ENCODE results near the gene TNKS1BP1. TPM values are rescaled to one million over a fixed set of nuclear protein-coding genes. Genes with fewer than 3 reads are reported as not detected.

The TNKS1BP1 gene
- polyA plus RNA-seq, 2 of the 4 experiments (the other 2 are of a cell fraction) = 35.0 to 53.1 TPM

DNA sequence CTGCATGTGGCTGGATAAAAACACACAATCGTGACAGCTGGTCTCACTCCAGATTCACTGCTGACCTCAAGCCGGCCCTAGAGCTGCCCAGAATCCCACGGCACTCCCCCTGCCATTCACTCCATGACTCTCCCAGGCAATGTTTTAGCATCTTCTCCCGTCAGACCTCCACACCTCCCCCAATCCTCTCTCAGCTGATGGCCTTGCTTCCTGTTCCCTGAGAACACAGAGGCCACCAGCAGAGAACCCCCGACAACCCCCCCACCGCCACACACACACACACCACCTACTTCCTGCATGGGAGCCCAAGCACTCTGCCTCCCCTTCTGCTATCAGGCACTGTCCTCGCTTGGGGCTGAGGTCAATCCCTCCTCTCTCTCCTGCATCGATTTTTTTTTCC lies 9.3 kb downstream of the TNKS1BP1 start:
- no peak overlapping the region for H3K4me2 ChIP-seq
- ChIA-PET CTCF (interaction anchor here (0.6 to 1.2 kb wide), 3 partner anchors 66 to 212 kb away, joined by 3 to 4 read pairs (median 4); no protein-coding TSS in a partner anchor), POLR2A (no interaction called here)
- 78% methylated on average over 7 of the region's 8 CpGs for WGBS (ENCODE audit: missing lambda C conversion rate)
- H3K9me3 ChIP-seq = no peaks in the 10 kb centered on the region
- FAIRE-seq (no peak), DNase-seq (ENCODE audit: low read depth in 1 of 2, low spot score in 1 of 2) (no peak), ATAC-seq (no peak)
- no peak overlapping the region for H3K4me3 ChIP-seq
- H3K27ac ChIP-seq = no peak overlapping the region
- TF ChIP-seq CEBPB (IDR thresholded peaks at IDR 0.05) (no peak), CBX2 (IDR thresholded peaks at IDR 0.05; ENCODE audit: borderline replicate concordance, low read depth) (no peak), EHF (CRISPR knock-in tag; IDR thresholded peaks at IDR 0.05) (no peak), RARB (CRISPR knock-in tag; IDR thresholded peaks at IDR 0.05) (no peak), HOXB13 (CRISPR knock-in tag; IDR thresholded peaks at IDR 0.05; ENCODE audit: low read depth) (no peak)
- TF ChIP-seq, protein P1, sequence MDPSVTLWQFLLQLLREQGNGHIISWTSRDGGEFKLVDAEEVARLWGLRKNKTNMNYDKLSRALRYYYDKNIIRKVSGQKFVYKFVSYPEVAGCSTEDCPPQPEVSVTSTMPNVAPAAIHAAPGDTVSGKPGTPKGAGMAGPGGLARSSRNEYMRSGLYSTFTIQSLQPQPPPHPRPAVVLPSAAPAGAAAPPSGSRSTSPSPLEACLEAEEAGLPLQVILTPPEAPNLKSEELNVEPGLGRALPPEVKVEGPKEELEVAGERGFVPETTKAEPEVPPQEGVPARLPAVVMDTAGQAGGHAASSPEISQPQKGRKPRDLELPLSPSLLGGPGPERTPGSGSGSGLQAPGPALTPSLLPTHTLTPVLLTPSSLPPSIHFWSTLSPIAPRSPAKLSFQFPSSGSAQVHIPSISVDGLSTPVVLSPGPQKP (IDR thresholded peaks at IDR 0.05; ENCODE audit: low read depth, low read length) = no peak
- peaks cover 31% of the 10 kb centered on the region for H3K4me1 ChIP-seq

DNA sequence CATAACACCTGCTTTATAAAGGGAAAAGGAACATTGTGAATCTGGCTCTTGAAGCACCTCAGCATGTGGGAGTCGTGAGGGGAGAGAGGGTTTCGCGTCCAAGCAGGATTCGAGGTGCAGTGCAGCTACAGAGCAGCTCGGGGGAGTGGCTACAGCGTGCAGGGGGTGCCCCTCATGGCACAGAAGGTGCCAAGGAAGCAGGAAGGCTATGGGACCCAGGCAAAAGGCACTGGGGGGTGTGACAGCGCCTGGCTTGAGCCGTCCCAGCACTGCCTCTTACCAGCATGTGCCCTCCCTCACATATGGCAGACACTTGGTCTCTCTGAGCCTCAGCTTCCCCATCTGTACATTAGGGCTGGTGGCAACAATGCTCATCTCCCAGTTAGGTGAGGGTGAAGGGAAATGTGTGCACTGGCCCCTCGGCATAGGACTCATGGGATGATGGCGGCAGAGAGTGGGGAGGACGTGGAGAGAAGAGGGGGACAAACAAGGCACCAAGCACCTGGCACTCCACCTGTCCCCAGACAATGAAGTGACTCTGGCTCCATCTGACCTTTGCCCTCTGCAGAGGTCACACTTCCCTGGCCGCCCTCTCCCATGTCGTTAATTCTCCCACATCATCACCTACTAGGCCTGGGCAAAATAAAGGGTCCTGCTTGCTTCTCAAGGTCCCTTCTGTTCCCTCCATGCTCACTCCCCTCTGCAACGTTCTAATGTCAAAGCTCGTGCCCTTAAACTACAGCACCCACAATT lies 10.4 kb downstream of the TNKS1BP1 start:
- H3K4me2 ChIP-seq = no peak overlapping the region
- peaks cover 31% of the 10 kb centered on the region for H3K4me1 ChIP-seq
- FAIRE-seq = no peak
- TF ChIP-seq JUNB (IDR thresholded peaks at IDR 0.05) (no peak), ZNF302 (CRISPR knock-in tag; IDR thresholded peaks at IDR 0.05) (no peak), FOSL2 (IDR thresholded peaks at IDR 0.05) (no peak), FOSL2 (CRISPR knock-in tag; IDR thresholded peaks at IDR 0.05) (no peak), MAZ (IDR thresholded peaks at IDR 0.05; ENCODE audit: borderline replicate concordance, low read depth, low read length) (no peak), HEYL (CRISPR knock-in tag; IDR thresholded peaks at IDR 0.05) (no peak), ZC3H11A (IDR thresholded peaks at IDR 0.05) (no peak), ZSCAN20 (CRISPR knock-in tag; IDR thresholded peaks at IDR 0.05) (no peak), ESRRA (IDR thresholded peaks at IDR 0.05; ENCODE audit: borderline replicate concordance, low read length) (no peak), NFE2L2 (conservative IDR thresholded peaks at IDR 0.05; ENCODE audit: low read length) (no peak), EHMT2 (IDR thresholded peaks at IDR 0.05; ENCODE audit: low read depth) (no peak), EP300 (IDR thresholded peaks at IDR 0.05) (no peak), RARB (CRISPR knock-in tag; IDR thresholded peaks at IDR 0.05) (no peak), CHD2 (IDR thresholded peaks at IDR 0.05; ENCODE audit: low read length, partially characterized antibody) (no peak)
- TF ChIP-seq, protein P1 (IDR thresholded peaks at IDR 0.05; ENCODE audit: low read depth, low read length) = no peak
- TF ChIP-seq, protein P2, sequence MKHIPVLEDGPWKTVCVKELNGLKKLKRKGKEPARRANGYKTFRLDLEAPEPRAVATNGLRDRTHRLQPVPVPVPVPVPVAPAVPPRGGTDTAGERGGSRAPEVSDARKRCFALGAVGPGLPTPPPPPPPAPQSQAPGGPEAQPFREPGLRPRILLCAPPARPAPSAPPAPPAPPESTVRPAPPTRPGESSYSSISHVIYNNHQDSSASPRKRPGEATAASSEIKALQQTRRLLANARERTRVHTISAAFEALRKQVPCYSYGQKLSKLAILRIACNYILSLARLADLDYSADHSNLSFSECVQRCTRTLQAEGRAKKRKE (CRISPR knock-in tag; IDR thresholded peaks at IDR 0.05; ENCODE audit: low read depth) = no peak
- no peak overlapping the region for H3K4me3 ChIP-seq
- no peak for DNase-seq (ENCODE audit: low read depth in 1 of 2, low spot score in 1 of 2)
- H3K27ac ChIP-seq = no peak overlapping the region
- ChIA-PET POLR2A (interaction anchor here (4.2 kb wide), 1 partner anchor 7 kb away, joined by 42 read pairs; no protein-coding TSS in a partner anchor), CTCF (interaction anchor here (1.1 to 1.5 kb wide), 4 partner anchors 8 to 213 kb away, joined by 4 to 7 read pairs (median 4); no protein-coding TSS in a partner anchor)
- 89% methylated on average over 13 of the region's 15 CpGs for WGBS (ENCODE audit: missing lambda C conversion rate)
- ATAC-seq = no peak
- no peaks in the 10 kb centered on the region for H3K9me3 ChIP-seq

GRCh38 chr11:57313788-57314135 lies 11.0 kb downstream of the TNKS1BP1 start:
- CTCF ChIA-PET = interaction anchor here (1.0 to 1.5 kb wide), 4 partner anchors 8 to 64 kb away, joined by 3 to 7 read pairs (median 4); no protein-coding TSS in a partner anchor

More at GRCh38 chr11:57313788-57314135, 11.0 kb downstream of the TNKS1BP1 start:
- TF ChIP-seq USF2 (IDR thresholded peaks at IDR 0.05) (no peak), FOXS1 (CRISPR knock-in tag; IDR thresholded peaks at IDR 0.05) (no peak), HDAC2 (IDR thresholded peaks at IDR 0.05) (no peak), TP53 (CRISPR knock-in tag; IDR thresholded peaks at IDR 0.05) (no peak), ESRRA (IDR thresholded peaks at IDR 0.05; ENCODE audit: borderline replicate concordance, low read length) (no peak), BHLHE40 (IDR thresholded peaks at IDR 0.05; ENCODE audit: low read depth, low read length) (no peak), MAZ (IDR thresholded peaks at IDR 0.05; ENCODE audit: borderline replicate concordance, low read depth, low read length) (no peak), NFE2L2 (conservative IDR thresholded peaks at IDR 0.05; ENCODE audit: low read length) (no peak), E2F6 (IDR thresholded peaks at IDR 0.05; ENCODE audit: borderline replicate concordance, low read depth) (no peak), HOXB5 (CRISPR knock-in tag; IDR thresholded peaks at IDR 0.05) (no peak)
- TF ChIP-seq, protein P1 (IDR thresholded peaks at IDR 0.05; ENCODE audit: low read depth, low read length) = no peak
- no peak overlapping the region for H3K4me3 ChIP-seq
- peaks cover 37% of the 10 kb centered on the region for H3K4me1 ChIP-seq
- no peaks in the 10 kb centered on the region for H3K9me3 ChIP-seq
- no peak overlapping the region for H3K27ac ChIP-seq
- H3K4me2 ChIP-seq = no peak overlapping the region
- no peak for ATAC-seq
- no peak for DNase-seq (ENCODE audit: low read depth in 1 of 2, low spot score in 1 of 2)
- 77% methylated on average over 7 of the region's 8 CpGs for WGBS (ENCODE audit: missing lambda C conversion rate)
- POLR2A ChIA-PET = interaction anchor here (4.2 kb wide), 1 partner anchor 8 kb away, joined by 42 read pairs; no protein-coding TSS in a partner anchor
- no peak for FAIRE-seq

Data from A549 (cell line).